ENCODE results near the gene IL31.

DNA sequence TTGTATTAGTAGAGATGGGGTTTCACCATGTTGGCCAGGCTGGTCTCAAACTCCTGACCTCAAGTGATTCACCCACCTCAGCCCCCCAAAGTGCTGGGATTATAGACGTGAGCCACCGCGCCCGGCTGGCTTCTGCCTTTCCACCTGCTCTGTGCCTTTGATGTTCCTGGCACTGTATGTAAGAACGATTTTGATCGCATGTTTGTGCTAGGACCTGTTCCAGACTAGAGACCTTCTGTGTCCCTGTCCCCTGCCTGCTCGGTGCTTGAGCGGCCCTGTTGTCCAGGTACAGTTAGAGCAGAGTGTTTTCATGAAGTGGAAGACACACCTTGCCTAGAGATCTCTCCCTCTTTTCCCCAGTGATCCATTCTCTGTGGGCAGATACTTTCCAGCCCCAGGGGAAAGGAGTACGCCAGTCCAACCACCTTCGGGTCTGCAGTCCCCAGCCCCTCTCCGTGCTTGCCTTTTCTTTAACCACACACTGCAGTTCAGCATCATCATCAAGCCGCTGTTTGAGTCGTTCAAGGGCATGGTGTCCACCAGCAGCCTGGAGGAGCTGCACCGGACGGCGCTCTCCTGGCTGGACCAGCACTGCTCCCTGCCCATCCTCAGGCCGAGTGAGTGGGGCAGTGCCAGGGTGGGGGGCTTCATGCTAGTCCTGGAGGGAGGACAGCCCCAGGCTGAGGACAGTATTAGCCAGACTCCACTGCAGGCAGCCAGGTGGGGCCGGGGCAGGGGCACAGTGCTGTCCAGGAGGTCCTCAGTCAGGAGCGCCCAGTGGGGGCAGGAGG lies 33.4 kb downstream of the IL31 start:
- TF ChIP-seq, protein P1, sequence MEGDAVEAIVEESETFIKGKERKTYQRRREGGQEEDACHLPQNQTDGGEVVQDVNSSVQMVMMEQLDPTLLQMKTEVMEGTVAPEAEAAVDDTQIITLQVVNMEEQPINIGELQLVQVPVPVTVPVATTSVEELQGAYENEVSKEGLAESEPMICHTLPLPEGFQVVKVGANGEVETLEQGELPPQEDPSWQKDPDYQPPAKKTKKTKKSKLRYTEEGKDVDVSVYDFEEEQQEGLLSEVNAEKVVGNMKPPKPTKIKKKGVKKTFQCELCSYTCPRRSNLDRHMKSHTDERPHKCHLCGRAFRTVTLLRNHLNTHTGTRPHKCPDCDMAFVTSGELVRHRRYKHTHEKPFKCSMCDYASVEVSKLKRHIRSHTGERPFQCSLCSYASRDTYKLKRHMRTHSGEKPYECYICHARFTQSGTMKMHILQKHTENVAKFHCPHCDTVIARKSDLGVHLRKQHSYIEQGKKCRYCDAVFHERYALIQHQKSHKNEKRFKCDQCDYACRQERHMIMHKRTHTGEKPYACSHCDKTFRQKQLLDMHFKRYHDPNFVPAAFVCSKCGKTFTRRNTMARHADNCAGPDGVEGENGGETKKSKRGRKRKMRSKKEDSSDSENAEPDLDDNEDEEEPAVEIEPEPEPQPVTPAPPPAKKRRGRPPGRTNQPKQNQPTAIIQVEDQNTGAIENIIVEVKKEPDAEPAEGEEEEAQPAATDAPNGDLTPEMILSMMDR (IDR thresholded peaks at IDR 0.05): no peak
- TF ChIP-seq POLR2A (IDR thresholded peaks at IDR 0.05): no peak
- no peak for TF ChIP-seq EP300 (IDR thresholded peaks at IDR 0.05)

All from upper lobe of left lung (tissue), 4 donors.